Measurements from ENCODE around the gene USP43. TPM values are rescaled to one million over a fixed set of nuclear protein-coding genes. Genes with fewer than 3 reads are reported as not detected.

Gene USP43
- total and polyA plus RNA-seq, 2 experiments from 2014 or later: 0.08 TPM; not detected in 1

DNA sequence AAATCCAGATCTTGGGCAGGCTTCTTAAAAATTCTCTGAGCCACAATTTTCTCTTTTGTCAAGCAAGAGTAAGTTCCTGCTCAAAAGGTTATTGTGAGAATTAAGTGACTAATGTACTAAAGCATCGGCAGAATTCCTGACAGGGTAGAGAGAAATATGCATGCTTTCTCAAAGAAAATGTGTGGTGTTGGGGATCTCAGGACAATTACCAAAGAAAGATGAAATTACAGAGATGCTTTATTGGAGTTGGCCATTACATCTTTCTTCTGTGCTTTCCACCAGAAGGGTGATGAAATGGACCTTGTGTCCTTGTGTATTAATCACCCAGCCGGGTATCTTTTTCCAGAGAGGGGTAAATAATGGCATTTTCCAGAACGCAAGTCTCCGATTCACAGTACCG is 1.7 kb upstream of the USP43 start:
- H3K9me2 ChIP-seq (ENCODE audit: insufficient read depth): no peaks in the 10 kb centered on the region
- H3K4me2 ChIP-seq (ENCODE audit: unreplicated experiment): no peak overlapping the region
- no peak overlapping the region for H3K4me3 ChIP-seq
- no peak overlapping the region for H3K27ac ChIP-seq
- H3K9me3 ChIP-seq (ENCODE audit: low read depth): no peaks in the 10 kb centered on the region
- DNase-seq: peak; percentile 20
- peaks cover 11% of the 10 kb centered on the region; the same call in 1 of the 2 replicates for H3K4me1 ChIP-seq (ENCODE audit: insufficient read depth)
- H3K9ac ChIP-seq: no peak overlapping the region
- H3K79me2 ChIP-seq (ENCODE audit: insufficient read depth): no peaks in the 10 kb centered on the region
- in situ Hi-C loops (cut with MboI): loop anchor here (5.0 kb wide), 1 partner anchor 51 kb away; no protein-coding TSS in a partner anchor
- no peaks in the 10 kb centered on the region for H4K20me1 ChIP-seq (ENCODE audit: insufficient read depth)
- WGBS, 2 experiments (ENCODE audit: low coverage in 1 of 2, low lambda C conversion rate in 2 of 2, missing lambda C conversion rate in 2 of 2): 72 to 78% methylated on average over 5 of the region's 5 CpGs
- H3K27me3 ChIP-seq (replicated peaks; ENCODE audit: insufficient read depth): peaks cover 14% of the 10 kb centered on the region
- no peak for TF ChIP-seq EZH2 (IDR thresholded peaks at IDR 0.05; ENCODE audit: insufficient read depth, poor library complexity, severe bottlenecking)
- TF ChIP-seq EZH2phosphoT487 (IDR thresholded peaks at IDR 0.05; ENCODE audit: insufficient read depth, low read depth): no peak
- H2AFZ ChIP-seq: no peak overlapping the region
- no peaks in the 10 kb centered on the region for H3K36me3 ChIP-seq (ENCODE audit: low read depth)
- peaks cover 12% of the 10 kb centered on the region for H3F3A ChIP-seq (ENCODE audit: insufficient read depth)

DNA sequence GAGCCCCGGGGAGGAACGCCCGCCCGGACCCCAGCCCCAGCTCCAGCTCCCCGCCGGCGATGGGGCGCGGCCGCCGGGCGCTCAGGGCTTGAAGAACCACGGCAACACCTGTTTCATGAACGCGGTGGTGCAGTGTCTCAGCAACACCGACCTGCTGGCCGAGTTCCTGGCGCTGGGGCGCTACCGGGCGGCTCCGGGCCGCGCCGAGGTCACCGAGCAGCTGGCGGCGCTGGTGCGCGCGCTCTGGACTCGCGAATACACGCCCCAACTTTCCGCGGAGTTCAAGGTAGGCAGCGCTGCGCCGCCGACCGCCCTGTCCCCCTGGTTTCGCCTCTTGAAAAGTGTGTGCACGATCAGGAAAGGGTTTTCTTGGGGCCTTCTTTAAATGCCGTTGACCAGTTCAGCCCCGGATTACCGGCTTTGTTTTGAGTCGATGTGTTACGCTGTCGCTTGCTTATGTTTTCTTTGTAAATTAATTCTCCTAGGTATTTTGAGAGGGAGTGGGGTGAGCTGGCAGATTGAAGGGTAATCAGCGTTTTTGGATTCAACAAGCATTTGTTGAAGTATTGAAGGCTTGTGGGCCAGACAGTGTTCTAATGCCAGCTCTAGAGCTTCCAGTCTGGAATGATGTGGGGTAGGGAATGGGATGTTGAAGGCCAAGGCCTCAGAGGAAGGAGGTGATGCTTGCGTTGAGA is 681 bp downstream of the USP43 start:
- Histone ChIP-seq H3K79me2 (ENCODE audit: insufficient read depth) (no peaks in the 10 kb centered on the region), H3K36me3 (ENCODE audit: low read depth) (no peaks in the 10 kb centered on the region), H3K27ac (no peak overlapping the region), H2AFZ (peak overlapping the region; percentile 67), H3K9me3 (ENCODE audit: low read depth) (no peaks in the 10 kb centered on the region), H3K4me1 (ENCODE audit: insufficient read depth) (peaks cover 11% of the 10 kb centered on the region; the same call in 1 of the 2 replicates), H3K4me3 (peak overlapping the region; percentile 55), H3K9me2 (ENCODE audit: insufficient read depth) (no peaks in the 10 kb centered on the region), H3F3A (ENCODE audit: insufficient read depth) (peaks cover 12% of the 10 kb centered on the region), H3K4me2 (ENCODE audit: unreplicated experiment) (peak overlapping the region; percentile 63), H3K27me3 (replicated peaks; ENCODE audit: insufficient read depth) (peaks cover 14% of the 10 kb centered on the region), H4K20me1 (ENCODE audit: insufficient read depth) (no peaks in the 10 kb centered on the region), H3K9ac (no peak overlapping the region)
- 6% methylated on average over 43 to 47 of the region's 51 CpGs for WGBS, 2 experiments (ENCODE audit: low coverage in 1 of 2, low lambda C conversion rate in 2 of 2, missing lambda C conversion rate in 2 of 2)
- peak; percentile 20 for DNase-seq
- in situ Hi-C loops (cut with MboI): no loop called here
- TF ChIP-seq EZH2 (IDR thresholded peaks at IDR 0.05; ENCODE audit: insufficient read depth, poor library complexity, severe bottlenecking) (no peak), EZH2phosphoT487 (IDR thresholded peaks at IDR 0.05; ENCODE audit: insufficient read depth, low read depth) (no peak)

DNA sequence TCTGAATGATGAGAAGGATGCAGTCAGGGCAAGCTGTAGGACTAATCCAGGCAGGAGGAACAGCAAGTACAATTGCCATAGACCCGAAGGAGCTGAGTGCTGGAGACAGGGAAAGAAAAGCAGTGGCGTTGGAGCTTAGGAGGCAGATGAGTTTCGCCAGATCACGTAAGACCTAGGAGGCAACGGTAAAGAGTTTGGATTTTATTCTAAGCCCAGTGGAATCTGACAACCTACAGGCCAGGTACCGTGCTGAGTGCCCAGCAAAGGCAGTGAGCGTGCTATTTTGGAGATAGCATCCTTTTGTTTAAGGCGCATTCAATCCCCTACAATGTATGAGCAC is 1.2 kb downstream of the USP43 start:
- Histone ChIP-seq H3K79me2 (ENCODE audit: insufficient read depth) (no peaks in the 10 kb centered on the region), H3K27ac (no peak overlapping the region), H2AFZ (no peak overlapping the region), H3K27me3 (replicated peaks; ENCODE audit: insufficient read depth) (peaks cover 14% of the 10 kb centered on the region), H4K20me1 (ENCODE audit: insufficient read depth) (no peaks in the 10 kb centered on the region), H3K4me1 (ENCODE audit: insufficient read depth) (peaks cover 11% of the 10 kb centered on the region; the same call in 1 of the 2 replicates), H3K9ac (no peak overlapping the region), H3K9me2 (ENCODE audit: insufficient read depth) (no peaks in the 10 kb centered on the region), H3F3A (ENCODE audit: insufficient read depth) (peaks cover 12% of the 10 kb centered on the region), H3K36me3 (ENCODE audit: low read depth) (no peaks in the 10 kb centered on the region), H3K9me3 (ENCODE audit: low read depth) (no peaks in the 10 kb centered on the region), H3K4me2 (ENCODE audit: unreplicated experiment) (no peak overlapping the region), H3K4me3 (no peak overlapping the region)
- in situ Hi-C loops (cut with MboI): no loop called here
- no peak for DNase-seq
- TF ChIP-seq EZH2phosphoT487 (IDR thresholded peaks at IDR 0.05; ENCODE audit: insufficient read depth, low read depth): no peak
- TF ChIP-seq EZH2 (IDR thresholded peaks at IDR 0.05; ENCODE audit: insufficient read depth, poor library complexity, severe bottlenecking): no peak
- 77 to 78% methylated on average over 8 of the region's 8 CpGs for WGBS, 2 experiments (ENCODE audit: low coverage in 1 of 2, low lambda C conversion rate in 2 of 2, missing lambda C conversion rate in 2 of 2)

DNA sequence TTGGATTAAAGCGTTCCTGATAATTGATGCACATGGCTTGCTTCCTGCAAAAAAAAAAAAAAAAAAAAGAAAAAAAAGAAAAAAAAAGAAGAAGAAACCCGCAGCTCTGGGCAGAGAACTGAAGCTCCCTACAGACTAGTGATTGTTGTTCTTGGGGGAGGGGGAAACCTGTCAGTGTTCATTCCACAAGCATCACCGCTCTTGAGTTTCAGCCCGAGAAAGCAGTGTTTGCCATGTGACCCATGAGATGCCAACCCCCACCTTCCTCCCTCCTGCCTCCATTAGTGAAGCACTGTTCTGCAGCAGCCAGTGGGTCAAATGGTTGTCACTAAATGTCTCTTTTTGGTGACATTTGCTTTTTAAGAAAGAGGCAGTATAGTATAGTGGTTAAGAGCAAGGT is 1.7 kb downstream of the USP43 start:
- in situ Hi-C loops (cut with MboI): no loop called here
- Histone ChIP-seq H3K27me3 (replicated peaks; ENCODE audit: insufficient read depth) (peaks cover 11% of the 10 kb centered on the region), H3K4me1 (ENCODE audit: insufficient read depth) (peaks cover 11% of the 10 kb centered on the region; the same call in 1 of the 2 replicates), H3K9me2 (ENCODE audit: insufficient read depth) (no peaks in the 10 kb centered on the region), H3K9me3 (ENCODE audit: low read depth) (no peaks in the 10 kb centered on the region), H4K20me1 (ENCODE audit: insufficient read depth) (no peaks in the 10 kb centered on the region), H3K4me2 (ENCODE audit: unreplicated experiment) (no peak overlapping the region), H3K79me2 (ENCODE audit: insufficient read depth) (no peaks in the 10 kb centered on the region), H3K4me3 (no peak overlapping the region), H3K27ac (no peak overlapping the region), H3K9ac (no peak overlapping the region), H3F3A (ENCODE audit: insufficient read depth) (peaks cover 12% of the 10 kb centered on the region), H3K36me3 (ENCODE audit: low read depth) (no peaks in the 10 kb centered on the region), H2AFZ (no peak overlapping the region)
- no peak for DNase-seq
- 80 to 87% methylated on average over 4 of the region's 4 CpGs for WGBS, 2 experiments (ENCODE audit: low coverage in 1 of 2, low lambda C conversion rate in 2 of 2, missing lambda C conversion rate in 2 of 2)
- TF ChIP-seq EZH2 (IDR thresholded peaks at IDR 0.05; ENCODE audit: insufficient read depth, poor library complexity, severe bottlenecking) (no peak), EZH2phosphoT487 (IDR thresholded peaks at IDR 0.05; ENCODE audit: insufficient read depth, low read depth) (no peak)
